ENCODE measurements around the gene RHOJ. TPM values are rescaled to one million over a fixed set of nuclear protein-coding genes. Genes with fewer than 3 reads are reported as not detected.

The RHOJ gene
- total RNA-seq, 2 donors from 2014 or later, result 2.5 to 6.6 TPM

- intact Hi-C loops (cut with DNase I), result no loop called here
- H3K4me1 ChIP-seq (replicated peaks), result no peaks in the 10 kb centered on the region
- DNase-seq (ENCODE audit: low spot score), result no peak
- TF ChIP-seq POLR2A (IDR thresholded peaks at IDR 0.05) (no peak), CTCF (IDR thresholded peaks at IDR 0.05) (no peak), POLR2AphosphoS5 (IDR thresholded peaks at IDR 0.05) (no peak)
- WGBS, result 100% methylated on average over 1 of the region's 1 CpG
- H3K4me3 ChIP-seq, result no peak overlapping the region
- no peaks in the 10 kb centered on the region for H3K36me3 ChIP-seq
- no peaks in the 10 kb centered on the region for H3K27me3 ChIP-seq (replicated peaks; ENCODE audit: insufficient read depth)
- H3K9me3 ChIP-seq, result no peaks in the 10 kb centered on the region
- no peak overlapping the region for H3K27ac ChIP-seq
Measured at GRCh38 chr14:63288853-63289252, 84.6 kb downstream of the RHOJ start.

GRCh38 chr14:63290741-63291430, 86.6 kb downstream of the RHOJ start:
- no peaks in the 10 kb centered on the region for H3K36me3 ChIP-seq

GRCh38 chr14:63292805-63293204, 88.6 kb downstream of the RHOJ start:
- WGBS, result 92% methylated on average over 2 of the region's 2 CpGs
- no peak for TF ChIP-seq CTCF (IDR thresholded peaks at IDR 0.05)
- no peak for TF ChIP-seq POLR2AphosphoS5 (IDR thresholded peaks at IDR 0.05)
- TF ChIP-seq POLR2A (IDR thresholded peaks at IDR 0.05), result no peak
- Histone ChIP-seq H3K4me3 (no peak overlapping the region), H3K4me1 (replicated peaks) (no peaks in the 10 kb centered on the region), H3K27ac (no peak overlapping the region), H3K27me3 (replicated peaks; ENCODE audit: insufficient read depth) (no peaks in the 10 kb centered on the region), H3K9me3 (no peaks in the 10 kb centered on the region), H3K36me3 (no peaks in the 10 kb centered on the region)
- intact Hi-C loops (cut with DNase I), result no loop called here
- DNase-seq (ENCODE audit: low spot score), result no peak

More at GRCh38 chr14:63290741-63291430, 86.6 kb downstream of the RHOJ start:
- H3K4me3 ChIP-seq, result no peak overlapping the region
- H3K9me3 ChIP-seq, result no peaks in the 10 kb centered on the region
- H3K27ac ChIP-seq, result no peak overlapping the region
- intact Hi-C loops (cut with DNase I), result no loop called here
- H3K27me3 ChIP-seq (replicated peaks; ENCODE audit: insufficient read depth), result no peaks in the 10 kb centered on the region
- WGBS, result 88% methylated on average over 12 of the region's 12 CpGs
- no peak for TF ChIP-seq POLR2AphosphoS5 (IDR thresholded peaks at IDR 0.05)
- no peak for TF ChIP-seq POLR2A (IDR thresholded peaks at IDR 0.05)
- no peak for TF ChIP-seq CTCF (IDR thresholded peaks at IDR 0.05)
- no peaks in the 10 kb centered on the region for H3K4me1 ChIP-seq (replicated peaks)
- no peak for DNase-seq (ENCODE audit: low spot score)

GRCh38 chr14:63295231-63295685, 91.0 kb downstream of the RHOJ start:
- no peaks in the 10 kb centered on the region for H3K9me3 ChIP-seq
- H3K27ac ChIP-seq, result no peak overlapping the region
- intact Hi-C loops (cut with DNase I), result no loop called here
- H3K4me1 ChIP-seq (replicated peaks), result no peaks in the 10 kb centered on the region
- no peaks in the 10 kb centered on the region for H3K27me3 ChIP-seq (replicated peaks; ENCODE audit: insufficient read depth)
- WGBS, result 89% methylated on average over 8 of the region's 8 CpGs
- no peak overlapping the region for H3K4me3 ChIP-seq
- DNase-seq (ENCODE audit: low spot score), result no peak
- TF ChIP-seq CTCF (IDR thresholded peaks at IDR 0.05) (no peak), POLR2AphosphoS5 (IDR thresholded peaks at IDR 0.05) (no peak), POLR2A (IDR thresholded peaks at IDR 0.05) (no peak)
- H3K36me3 ChIP-seq, result no peaks in the 10 kb centered on the region

GRCh38 chr14:63296060-63296563, 91.9 kb downstream of the RHOJ start:
- TF ChIP-seq POLR2A (IDR thresholded peaks at IDR 0.05) (no peak), POLR2AphosphoS5 (IDR thresholded peaks at IDR 0.05) (no peak), CTCF (IDR thresholded peaks at IDR 0.05) (no peak)
- 90% methylated on average over 6 of the region's 6 CpGs for WGBS
- no peaks in the 10 kb centered on the region for H3K27me3 ChIP-seq (replicated peaks; ENCODE audit: insufficient read depth)
- H3K27ac ChIP-seq, result no peak overlapping the region
- no peaks in the 10 kb centered on the region for H3K4me1 ChIP-seq (replicated peaks)
- DNase-seq (ENCODE audit: low spot score), result no peak
- no peaks in the 10 kb centered on the region for H3K9me3 ChIP-seq
- no peak overlapping the region for H3K4me3 ChIP-seq
- intact Hi-C loops (cut with DNase I), result no loop called here
- no peaks in the 10 kb centered on the region for H3K36me3 ChIP-seq
